ENCODE results near the gene IQCC. TPM values are rescaled to one million over a fixed set of nuclear protein-coding genes. Genes with fewer than 3 reads are reported as not detected.

IQCC gene
- total RNA-seq, 2 experiments from 2014 or later = 4.8 to 5.0 TPM

GRCh38 chr1:32198237-32199042 lies 7.0 kb upstream of the IQCC start:
- Mint-ChIP-seq H3K4me3 (no peak overlapping the region), H3K36me3 (ENCODE audit: low read depth) (peaks cover 57% of the 10 kb centered on the region), H3K27ac (peak overlapping the region; percentile 7), H3K9me3 (no peaks in the 10 kb centered on the region), H3K27me3 (no peaks in the 10 kb centered on the region), H3K4me1 (peaks cover 83% of the 10 kb centered on the region)
- POLR2A ChIA-PET = interaction anchor here (0.6 kb wide), 1 partner anchor 96 kb away, joined by 3 read pairs; no protein-coding TSS in a partner anchor
- CTCF ChIA-PET = interaction anchor here (1.0 to 2.5 kb wide), 5 partner anchors 14 to 50 kb away, joined by 3 to 12 read pairs (median 9); partner anchors contain the start of genes FAM167B and TXLNA
- no peak for DNase-seq

DNA sequence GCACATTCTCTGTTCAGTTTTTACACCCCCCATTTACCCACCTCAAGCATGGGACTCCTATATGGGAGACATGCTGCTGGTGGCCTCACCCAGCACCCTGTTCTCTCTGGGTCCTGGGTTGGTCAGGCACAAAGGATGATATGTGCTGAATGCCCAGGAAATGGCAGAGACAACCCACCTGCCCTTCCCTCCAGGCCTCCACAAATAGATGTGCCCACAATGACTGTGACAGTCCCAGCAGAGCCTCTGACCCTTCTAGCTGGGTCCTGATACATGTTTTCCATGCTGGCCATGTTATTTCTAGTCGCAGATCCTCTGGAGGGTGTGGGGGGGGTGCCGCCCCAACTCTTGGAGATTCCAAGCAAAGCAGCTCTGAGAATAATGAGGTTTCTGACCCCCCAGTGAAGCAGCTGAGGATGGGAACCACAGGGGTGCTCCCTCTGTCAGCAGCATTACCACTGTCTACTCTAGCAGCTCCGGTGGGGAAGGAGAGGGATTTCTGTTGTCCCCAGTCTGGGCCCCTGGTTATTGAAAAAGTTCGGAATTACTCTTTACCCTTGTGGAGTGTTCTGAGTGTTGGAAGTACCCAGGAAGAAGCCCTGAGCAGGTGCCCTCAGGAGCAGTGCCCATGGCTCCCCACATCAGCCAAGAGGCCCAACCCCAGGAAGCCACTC lies 6.3 kb upstream of the IQCC start:
- ChIA-PET CTCF (interaction anchor here (0.6 to 2.2 kb wide), 5 partner anchors 10 to 153 kb away, joined by 3 to 9 read pairs (median 5); no protein-coding TSS in a partner anchor), POLR2A (no interaction called here)
- no peak for DNase-seq
- Mint-ChIP-seq H3K4me3 (no peak overlapping the region), H3K27me3 (no peaks in the 10 kb centered on the region), H3K9me3 (no peaks in the 10 kb centered on the region), H3K4me1 (peaks cover 81% of the 10 kb centered on the region), H3K27ac (peak overlapping the region; percentile 88), H3K36me3 (ENCODE audit: low read depth) (peaks cover 55% of the 10 kb centered on the region)

- Mint-ChIP-seq H3K9me3 (no peaks in the 10 kb centered on the region), H3K27ac (peak overlapping the region; percentile 88), H3K4me1 (peaks cover 79% of the 10 kb centered on the region), H3K27me3 (no peaks in the 10 kb centered on the region), H3K36me3 (ENCODE audit: low read depth) (peaks cover 50% of the 10 kb centered on the region), H3K4me3 (peak overlapping the region; percentile 81)
- POLR2A ChIA-PET = interaction anchor here (0.8 kb wide), 1 partner anchor 16 kb away, joined by 3 read pairs; no protein-coding TSS in a partner anchor
- CTCF ChIA-PET = interaction anchor here (0.6 to 2.2 kb wide), 4 partner anchors 10 to 153 kb away, joined by 3 to 6 read pairs (median 4); no protein-coding TSS in a partner anchor
- DNase-seq = no peak
These were observed 5.8 kb upstream of the IQCC start for GRCh38 chr1:32199717-32200072.

- Mint-ChIP-seq H3K27me3 (no peaks in the 10 kb centered on the region), H3K36me3 (ENCODE audit: low read depth) (peaks cover 43% of the 10 kb centered on the region), H3K4me1 (peaks cover 76% of the 10 kb centered on the region), H3K4me3 (peak within 1 kb of the TSS; percentile 81), H3K9me3 (no peaks in the 10 kb centered on the region), H3K27ac (peak within 1 kb of the TSS; percentile 88)
- CTCF ChIA-PET = interaction anchor here (0.7 to 2.2 kb wide), 7 partner anchors 9 to 91 kb away, joined by 3 to 11 read pairs (median 4); partner anchors contain the start of gene TXLNA
- peak; percentile 69 for DNase-seq
- POLR2A ChIA-PET = interaction anchor here (0.6 to 0.8 kb wide), 2 partner anchors 15 to 939 kb away, joined by 3 read pairs; no protein-coding TSS in a partner anchor
These were observed 5.1 kb upstream of the IQCC start, which contains the start of gene CCDC28B for GRCh38 chr1:32200226-32201010. TSS of gene CCDC28B (plus strand) at chr1:32200595. CDS start at chr1:32201936, 1,341 bp downstream.

- peaks cover 76% of the 10 kb centered on the region for H3K4me1 Mint-ChIP-seq
- DNase-seq = peak; percentile 87
- no peaks in the 10 kb centered on the region for H3K27me3 Mint-ChIP-seq
- H3K27ac Mint-ChIP-seq = peak overlapping the region; percentile 88
- H3K36me3 Mint-ChIP-seq (ENCODE audit: low read depth) = peaks cover 35% of the 10 kb centered on the region
- POLR2A ChIA-PET = interaction anchor here (0.6 kb wide), 1 partner anchor 940 kb away, joined by 3 read pairs; no protein-coding TSS in a partner anchor
- no peaks in the 10 kb centered on the region for H3K9me3 Mint-ChIP-seq
- peak overlapping the region; percentile 81 for H3K4me3 Mint-ChIP-seq
- CTCF ChIA-PET = interaction anchor here (0.7 to 2.2 kb wide), 6 partner anchors 11 to 92 kb away, joined by 3 to 11 read pairs (median 4); partner anchors contain the start of gene TXLNA
These were observed 4.2 kb upstream of the IQCC start for GRCh38 chr1:32201011-32201855.

- no peaks in the 10 kb centered on the region for H3K9me3 Mint-ChIP-seq
- ChIA-PET CTCF (interaction anchor here (1.0 to 2.9 kb wide), 2 partner anchors 10 to 11 kb away, joined by 5 to 19 read pairs; no protein-coding TSS in a partner anchor), POLR2A (interaction anchor here (1.0 kb wide), 1 partner anchor 25 kb away, joined by 3 read pairs; the partner anchor contains the start of gene TXLNA)
- peaks cover 22% of the 10 kb centered on the region for H3K36me3 Mint-ChIP-seq (ENCODE audit: low read depth)
- no peak for DNase-seq
- H3K4me1 Mint-ChIP-seq = peaks cover 49% of the 10 kb centered on the region
- peak overlapping the region; percentile 13 for H3K27ac Mint-ChIP-seq
- peak overlapping the region; percentile 88 for H3K4me3 Mint-ChIP-seq
- no peaks in the 10 kb centered on the region for H3K27me3 Mint-ChIP-seq
These were observed 519 bp upstream of the IQCC start for GRCh38 chr1:32204943-32205361.

- Mint-ChIP-seq H3K4me1 (peaks cover 26% of the 10 kb centered on the region), H3K4me3 (no peak overlapping the region), H3K27ac (no peak overlapping the region), H3K27me3 (no peaks in the 10 kb centered on the region), H3K9me3 (no peaks in the 10 kb centered on the region), H3K36me3 (ENCODE audit: low read depth) (peaks cover 13% of the 10 kb centered on the region)
- ChIA-PET POLR2A (no interaction called here), CTCF (no interaction called here)
- no peak for DNase-seq
These were observed 3.0 kb downstream of the IQCC start for GRCh38 chr1:32208469-32208868.

DNA sequence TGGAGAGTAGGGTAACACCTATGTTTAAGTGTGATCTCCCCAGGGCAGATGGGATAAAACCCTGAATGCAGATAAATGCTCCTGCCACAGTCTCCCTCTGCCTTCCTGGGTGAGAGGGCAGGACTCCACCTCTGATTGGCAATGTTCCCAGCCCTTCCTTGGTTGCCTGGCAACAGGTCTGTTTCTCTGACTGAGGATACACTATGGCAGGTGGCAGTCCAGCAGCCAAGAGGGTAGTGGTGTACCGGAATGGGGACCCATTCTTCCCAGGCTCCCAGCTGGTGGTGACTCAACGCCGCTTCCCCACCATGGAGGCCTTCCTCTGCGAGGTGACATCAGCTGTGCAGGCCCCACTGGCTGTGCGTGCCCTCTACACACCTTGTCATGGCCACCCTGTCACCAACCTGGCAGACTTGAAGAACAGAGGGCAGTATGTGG lies 3.4 kb downstream of the IQCC start, which contains the start of gene DCDC2B:
Gene DCDC2B (plus strand): TSS at position 199 of the 438 bp plus-strand sequence. CDS start 5 bp downstream, at position 204.
- Mint-ChIP-seq H3K36me3 (ENCODE audit: low read depth) (peaks cover 12% of the 10 kb centered on the region), H3K9me3 (no peaks in the 10 kb centered on the region), H3K4me1 (peaks cover 24% of the 10 kb centered on the region), H3K27ac (peak within 1 kb of the TSS; percentile 36), H3K27me3 (no peaks in the 10 kb centered on the region), H3K4me3 (no peak within 1 kb of the TSS)
- ChIA-PET CTCF (no interaction called here), POLR2A (no interaction called here)
- no peak for DNase-seq

DNA sequence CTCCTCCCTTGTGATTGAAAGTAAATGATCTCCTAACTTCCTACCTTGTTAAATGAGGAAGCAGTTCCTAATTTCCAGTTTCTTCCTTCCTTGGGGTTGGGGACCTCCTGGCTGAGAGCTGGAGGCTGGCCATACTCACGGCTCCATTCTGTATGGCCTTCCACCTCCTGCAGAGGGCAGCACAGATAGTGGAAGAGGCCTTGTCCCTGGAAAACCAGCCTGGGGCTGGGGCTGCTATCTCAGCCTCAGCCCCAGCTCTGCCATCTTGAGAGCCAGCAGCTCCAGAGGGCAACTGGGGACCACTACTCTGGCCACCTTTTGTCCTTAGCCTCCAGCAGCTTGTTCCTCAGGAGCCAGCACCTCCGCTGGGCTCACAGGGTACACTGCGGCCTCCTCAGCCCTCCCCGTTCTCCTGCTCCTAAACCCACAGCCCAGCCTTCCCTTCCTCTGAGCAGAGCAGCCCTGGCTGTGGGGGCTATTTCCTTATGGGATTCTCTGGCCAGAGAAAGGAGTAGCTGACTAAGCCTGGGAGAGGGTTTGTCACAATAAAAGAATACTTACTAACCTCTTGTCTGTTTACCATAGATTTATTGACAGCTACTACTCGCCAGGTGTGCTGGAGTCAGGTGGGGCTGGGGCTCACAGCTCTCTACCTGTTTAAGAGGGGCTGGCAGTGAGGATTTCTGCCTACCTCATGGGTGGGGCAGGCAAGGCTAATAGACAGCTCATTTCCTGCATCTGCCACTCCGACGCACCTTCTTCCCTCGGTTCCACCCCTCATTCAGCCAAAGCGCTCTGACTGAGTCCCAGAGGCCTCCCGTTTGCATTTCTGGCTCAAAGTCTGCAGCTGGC lies 10.4 kb downstream of the IQCC start:
- peaks cover 26% of the 10 kb centered on the region for H3K4me1 Mint-ChIP-seq

GRCh38 chr1:32216566-32216965 lies 11.1 kb downstream of the IQCC start:
- Mint-ChIP-seq H3K9me3 (no peaks in the 10 kb centered on the region), H3K36me3 (ENCODE audit: low read depth) (peaks cover 5% of the 10 kb centered on the region), H3K4me3 (no peak overlapping the region), H3K4me1 (peaks cover 33% of the 10 kb centered on the region), H3K27ac (no peak overlapping the region), H3K27me3 (no peaks in the 10 kb centered on the region)
- no peak for DNase-seq
- POLR2A ChIA-PET = interaction anchor here (0.6 to 1.2 kb wide), 3 partner anchors 10 to 119 kb away, joined by 3 to 4 read pairs (median 4); partner anchors contain the start of genes MARCKSL1 and TXLNA
- CTCF ChIA-PET = interaction anchor here (0.6 to 2.6 kb wide), 20 partner anchors 10 to 204 kb away, joined by 3 to 19 read pairs (median 6); partner anchors contain the start of genes CCDC28B, IQCC, LCK and MARCKSL1

More for the DNA sequence above, 10.4 kb downstream of the IQCC start:
- no peaks in the 10 kb centered on the region for H3K27me3 Mint-ChIP-seq
- peak; percentile 74 for DNase-seq
- H3K27ac Mint-ChIP-seq = peak overlapping the region; percentile 80
- H3K36me3 Mint-ChIP-seq (ENCODE audit: low read depth) = peaks cover 5% of the 10 kb centered on the region
- no peaks in the 10 kb centered on the region for H3K9me3 Mint-ChIP-seq
- no peak overlapping the region for H3K4me3 Mint-ChIP-seq
- ChIA-PET POLR2A (interaction anchor here (0.6 to 1.2 kb wide), 6 partner anchors 16 to 120 kb away, joined by 3 to 6 read pairs (median 4); partner anchors contain the start of genes CCDC28B, MARCKSL1 and TXLNA), CTCF (interaction anchor here (0.5 to 2.6 kb wide), 36 partner anchors 9 to 277 kb away, joined by 3 to 19 read pairs (median 5); partner anchors contain the start of genes CCDC28B, HDAC1, IQCC and LCK)
